ENCODE measurements around the gene RAD51B. TPM values are rescaled to one million over a fixed set of nuclear protein-coding genes. Genes with fewer than 3 reads are reported as not detected.

The RAD51B gene
- total and polyA plus RNA-seq, 9 of the 15 experiments (the other 6 are each of a cell fraction or from before 2014, with no cell fraction given): 8.5 to 17.3 (median 11.3) TPM

- TF ChIP-seq TAF7 (tag; IDR thresholded peaks at IDR 0.05): no peak
- no peak for TF ChIP-seq SMARCE1 (IDR thresholded peaks at IDR 0.05)
- no peak for TF ChIP-seq GMEB1 (CRISPR knock-in tag; IDR thresholded peaks at IDR 0.05)
- no peak for TF ChIP-seq TCFL5 (CRISPR knock-in tag; conservative IDR thresholded peaks at IDR 0.05)
- TF ChIP-seq RBFOX2 (IDR thresholded peaks at IDR 0.05; ENCODE audit: low read depth, low read length): no peak
Observed at GRCh38 chr14:68331426-68331825, 511.8 kb downstream of the RAD51B start (continued).

DNA sequence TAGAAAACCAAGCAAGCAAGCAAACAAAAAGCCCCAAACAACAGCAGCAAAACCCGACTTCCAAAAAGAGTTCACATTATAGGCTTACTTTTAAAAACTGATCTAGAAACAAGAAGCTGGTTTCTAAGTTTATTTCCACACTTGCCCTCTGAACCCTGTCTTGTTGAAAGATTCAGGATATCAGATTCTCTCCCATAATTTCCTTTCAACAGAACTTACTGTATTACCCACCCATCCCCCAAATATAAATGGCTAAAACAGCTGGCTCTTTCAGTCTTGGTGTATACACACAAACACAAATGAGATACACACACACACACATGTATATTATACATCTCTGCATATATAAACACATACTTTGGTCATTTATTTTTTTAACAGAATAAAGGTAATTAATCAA is 512.4 kb downstream of the RAD51B start:
- FAIRE-seq (no peak), ATAC-seq (no peak), DNase-seq (ENCODE audit: extremely low read depth in 1 of 4, low spot score in 3 of 4) (no peak)
- Histone ChIP-seq H3K9me1 (ENCODE audit: control insufficient read depth, insufficient read depth, low read length) (no peaks in the 10 kb centered on the region), H3K4me3 (no peak overlapping the region), H3K4me2 (ENCODE audit: insufficient read depth, low read length) (no peak overlapping the region), H4K20me1 (replicated peaks; ENCODE audit: control insufficient read depth, insufficient read depth, low read length) (no peaks in the 10 kb centered on the region), H3K9me3 (replicated peaks; ENCODE audit: control insufficient read depth, insufficient read depth, low read depth, low read length) (no peaks in the 10 kb centered on the region), H3K27me3 (ENCODE audit: control insufficient read depth in 2 of 2, insufficient read depth in 2 of 2, low read length in 2 of 2) (no peaks in the 10 kb centered on the region), H3K79me2 (ENCODE audit: control insufficient read depth, insufficient read depth, low read length) (no peaks in the 10 kb centered on the region), H3K9ac (ENCODE audit: insufficient read depth in 1 of 2, low read depth in 2 of 2, low read length in 2 of 2) (no peak overlapping the region), H3K27ac (ENCODE audit: extremely low read depth, low read depth, low read length) (no peak overlapping the region), H2AFZ (ENCODE audit: low read depth, low read length) (no peak overlapping the region), H3K36me3 (ENCODE audit: control insufficient read depth, insufficient read depth, low read length) (no peaks in the 10 kb centered on the region), H3K4me1 (replicated peaks in 1 of 2; ENCODE audit: control insufficient read depth in 2 of 2, insufficient read depth in 2 of 2, low read length in 2 of 2) (no peaks in the 10 kb centered on the region)
- no peak for TF ChIP-seq RB1 (IDR thresholded peaks at IDR 0.05; ENCODE audit: low read depth)
- no peak for TF ChIP-seq MXI1 (IDR thresholded peaks at IDR 0.05; ENCODE audit: low read depth, low read length)
- POLR2A ChIA-PET: interaction anchor here (0.6 to 1.5 kb wide), 2 partner anchors 12 to 15 kb away, joined by 3 to 4 read pairs; no protein-coding TSS in a partner anchor
- CTCF ChIA-PET (ENCODE audit: low intra/inter-chr PET ratio): no interaction called here
- intact Hi-C loops (cut with micrococcal nuclease) (no loop called here), in situ Hi-C loops (cut with MboI) (no loop called here)
- 88% methylated on average over 1 of the region's 1 CpG for WGBS (ENCODE audit: insufficient coverage, low coverage, missing lambda C conversion rate)
- no TSS peak for BruUV-seq (replicated peaks)

Measured in K562 (cell line).